ENCODE measurements around the gene RGL2.
"Not testable (repeated sequence)": the region's sequence is repeated elsewhere in the genome, so short reads cannot be mapped to it uniquely, and the experiment has no call there.

RGL2 gene

DNA sequence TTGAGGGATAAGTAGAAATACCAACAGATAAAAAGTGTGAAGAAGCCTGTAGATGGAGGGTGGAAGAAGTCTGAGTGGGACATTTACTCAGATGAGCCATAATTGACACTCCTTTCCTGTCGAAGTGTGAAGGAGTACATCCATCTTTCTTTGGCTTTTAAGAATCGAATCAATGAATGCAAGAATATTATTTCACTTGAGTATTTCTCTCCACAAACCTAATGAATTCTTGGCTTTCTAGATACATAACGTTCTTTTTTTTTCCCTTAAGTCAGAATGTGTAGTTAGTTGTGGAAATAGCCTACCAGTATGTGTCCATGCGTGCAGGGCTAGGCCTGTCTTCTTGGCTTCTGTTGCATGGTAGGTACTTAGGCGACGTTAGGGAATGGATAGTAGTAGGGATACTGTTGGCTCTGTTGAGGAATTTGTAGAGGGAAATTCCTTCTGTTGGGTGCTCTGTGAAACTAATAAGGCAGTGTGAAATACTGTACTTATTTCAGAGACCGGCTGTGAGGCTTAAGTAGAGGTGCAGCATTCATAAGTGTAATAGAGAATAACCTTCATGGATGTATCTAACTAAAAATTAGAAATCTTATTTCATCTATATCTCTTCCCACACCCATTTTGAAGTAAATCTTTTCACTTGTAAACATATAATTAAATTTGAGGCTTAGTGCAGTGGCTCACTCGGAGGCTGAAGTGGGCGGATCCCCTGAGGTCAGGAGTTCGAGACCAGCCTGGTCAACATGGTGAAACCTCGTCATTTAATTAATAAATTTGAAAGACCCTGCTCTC is 25.4 kb downstream of the RGL2 start:
- no peak for DNase-seq

GRCh38 chr6:33272275-33273128 is 26.2 kb downstream of the RGL2 start:
- DNase-seq, result no peak

DNA sequence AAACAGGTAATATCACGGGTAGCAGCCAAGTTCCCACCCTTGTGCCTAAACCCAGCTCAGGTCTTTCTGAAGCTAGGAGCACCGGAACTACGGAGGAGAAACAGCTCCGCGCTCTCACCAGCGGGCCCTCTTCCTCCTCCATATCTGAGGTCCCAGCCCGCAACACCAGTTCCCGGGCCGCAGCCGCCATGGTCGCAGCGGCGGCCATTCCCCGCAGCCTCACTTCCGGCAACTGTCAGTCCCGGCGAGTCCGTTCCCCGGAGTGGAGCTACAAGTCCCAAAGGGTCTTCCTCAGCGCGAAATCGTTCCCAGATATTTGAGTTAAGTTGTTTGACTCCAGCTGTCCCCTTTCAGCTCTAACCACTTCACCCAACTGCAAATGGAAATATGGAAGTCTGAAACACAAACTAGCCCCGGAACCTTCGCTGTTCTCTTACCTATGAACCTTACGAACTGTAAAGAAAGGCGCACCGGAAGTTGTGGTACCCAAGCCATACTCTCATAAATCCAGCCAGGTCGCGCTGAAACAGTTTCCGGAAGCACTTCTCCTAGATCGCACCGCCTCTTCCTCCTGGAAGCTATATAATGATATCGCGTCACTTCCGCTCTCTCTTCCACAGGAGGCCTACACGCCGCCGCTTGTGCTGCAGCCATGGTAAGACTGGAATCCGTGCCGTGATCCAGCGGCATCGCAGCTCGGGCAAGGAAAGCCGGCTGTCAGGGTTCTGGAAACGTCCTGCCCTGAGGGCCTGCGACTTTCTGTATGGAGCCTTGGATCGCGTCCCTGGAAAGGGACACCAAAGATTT is 27.1 kb downstream of the RGL2 start, which contains the start of the genes RPS18 and VPS52:
Gene RPS18 (plus strand): TSS at position 608 of the 807 bp plus-strand sequence. CDS start 45 bp downstream, at position 653.
Gene VPS52 (minus strand): TSS at position 409 of the 807 bp plus-strand sequence. CDS start 201 bp downstream, at position 208.
- DNase-seq, result peak; percentile 87

DNA sequence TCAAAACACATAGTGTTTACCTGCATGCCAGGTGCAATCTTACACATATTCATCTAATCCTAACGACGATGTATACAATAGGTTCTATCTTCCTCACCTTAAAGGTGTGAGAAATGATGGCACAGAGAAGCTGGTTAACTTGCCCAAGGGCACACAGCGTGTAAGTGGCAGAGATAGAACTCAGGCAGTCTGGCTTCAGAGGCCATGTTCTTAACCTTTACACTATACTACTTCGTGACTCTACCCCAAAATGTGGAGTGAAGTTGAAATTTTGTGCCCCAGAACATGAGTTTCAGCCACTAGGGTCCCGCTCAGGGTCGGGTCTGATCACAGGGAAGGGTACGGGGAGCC is 27.6 kb downstream of the RGL2 start:
- DNase-seq, result no peak

DNA sequence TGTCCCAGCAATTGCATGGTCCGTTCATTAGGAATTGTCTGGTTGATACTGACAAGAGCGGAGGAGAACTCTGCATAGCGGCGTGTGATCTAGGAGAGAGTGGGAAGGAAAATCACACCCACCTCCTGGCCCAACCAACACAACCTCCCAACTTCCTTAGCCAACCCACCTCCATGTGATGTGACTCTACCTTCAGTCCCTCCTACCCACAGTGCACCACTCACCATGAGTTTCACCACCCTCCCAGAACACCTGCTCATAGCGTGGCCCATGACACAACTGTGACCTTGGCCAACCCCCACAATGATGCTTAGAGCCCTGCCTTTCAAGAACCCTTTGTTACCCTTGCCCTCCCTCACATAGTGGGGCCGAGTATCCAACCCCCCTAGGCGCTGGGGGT is 34.7 kb downstream of the RGL2 start:
- DNase-seq, result no peak

GRCh38 chr6:33262490-33262889 is 36.3 kb downstream of the RGL2 start:
- not testable (repeated sequence) for DNase-seq

DNA sequence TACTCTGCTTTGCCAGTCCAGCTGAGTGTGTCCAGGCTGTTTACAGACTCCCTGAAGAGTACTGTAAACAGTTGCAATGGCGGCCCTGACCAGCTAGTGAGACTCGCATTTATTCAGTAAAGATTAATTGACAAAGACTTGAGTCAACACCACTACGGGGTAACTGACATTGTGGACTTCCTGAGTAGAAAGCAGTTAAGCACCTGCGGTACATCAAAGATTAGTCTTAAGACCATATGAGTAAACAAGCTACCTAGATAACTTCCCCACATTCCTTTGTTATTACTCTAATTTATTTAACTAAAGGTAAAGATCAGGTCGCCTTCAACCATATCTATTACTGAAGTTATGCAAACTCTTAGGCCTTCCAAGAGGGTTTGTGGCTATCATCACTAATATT is 39.7 kb downstream of the RGL2 start:
- no peak for DNase-seq

DNA sequence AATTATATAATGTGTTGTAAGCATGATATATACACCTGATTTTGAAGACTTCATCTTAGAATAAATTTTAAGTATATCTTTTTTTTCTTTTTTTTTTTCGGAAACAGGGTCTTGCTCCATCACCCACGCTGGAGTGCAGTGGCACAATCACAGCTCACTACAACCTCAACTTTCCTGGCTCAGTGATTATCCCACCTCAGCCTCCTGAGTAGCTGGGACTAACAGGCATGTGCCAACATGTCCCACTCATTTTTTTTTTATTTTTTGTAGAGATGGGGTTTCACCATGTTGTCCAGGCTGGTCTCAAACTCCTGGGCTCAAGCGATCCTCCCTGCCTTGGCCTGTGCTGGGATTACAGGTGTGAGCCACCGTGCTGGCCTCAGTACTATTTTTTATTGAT is 44.2 kb downstream of the RGL2 start:
- DNase-seq, result no peak

DNA sequence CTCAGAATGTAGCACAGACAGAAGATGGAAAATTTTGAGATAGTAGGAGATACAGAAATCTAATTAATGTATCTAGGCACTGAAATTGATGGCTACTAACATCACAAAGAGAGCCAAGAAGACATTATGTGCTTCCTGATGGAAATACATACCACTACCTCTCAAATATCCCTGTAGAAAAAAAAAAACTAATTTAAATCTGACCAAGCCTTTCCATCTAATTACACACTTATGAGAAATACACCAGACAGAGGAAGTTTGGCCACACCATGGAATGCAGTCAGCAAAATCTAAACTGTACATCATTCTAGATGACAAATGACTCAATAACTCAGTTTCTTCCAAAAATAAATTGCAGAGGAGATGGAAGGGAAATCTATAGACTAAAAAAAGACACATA is 46.0 kb downstream of the RGL2 start:
- DNase-seq, result no peak

GRCh38 chr6:33251395-33252012 is 47.2 kb downstream of the RGL2 start:
- DNase-seq, result no peak

GRCh38 chr6:33250731-33251130 is 48.0 kb downstream of the RGL2 start:
- no peak for DNase-seq

GRCh38 chr6:33249732-33250630 is 48.8 kb downstream of the RGL2 start:
- no peak for DNase-seq

DNA sequence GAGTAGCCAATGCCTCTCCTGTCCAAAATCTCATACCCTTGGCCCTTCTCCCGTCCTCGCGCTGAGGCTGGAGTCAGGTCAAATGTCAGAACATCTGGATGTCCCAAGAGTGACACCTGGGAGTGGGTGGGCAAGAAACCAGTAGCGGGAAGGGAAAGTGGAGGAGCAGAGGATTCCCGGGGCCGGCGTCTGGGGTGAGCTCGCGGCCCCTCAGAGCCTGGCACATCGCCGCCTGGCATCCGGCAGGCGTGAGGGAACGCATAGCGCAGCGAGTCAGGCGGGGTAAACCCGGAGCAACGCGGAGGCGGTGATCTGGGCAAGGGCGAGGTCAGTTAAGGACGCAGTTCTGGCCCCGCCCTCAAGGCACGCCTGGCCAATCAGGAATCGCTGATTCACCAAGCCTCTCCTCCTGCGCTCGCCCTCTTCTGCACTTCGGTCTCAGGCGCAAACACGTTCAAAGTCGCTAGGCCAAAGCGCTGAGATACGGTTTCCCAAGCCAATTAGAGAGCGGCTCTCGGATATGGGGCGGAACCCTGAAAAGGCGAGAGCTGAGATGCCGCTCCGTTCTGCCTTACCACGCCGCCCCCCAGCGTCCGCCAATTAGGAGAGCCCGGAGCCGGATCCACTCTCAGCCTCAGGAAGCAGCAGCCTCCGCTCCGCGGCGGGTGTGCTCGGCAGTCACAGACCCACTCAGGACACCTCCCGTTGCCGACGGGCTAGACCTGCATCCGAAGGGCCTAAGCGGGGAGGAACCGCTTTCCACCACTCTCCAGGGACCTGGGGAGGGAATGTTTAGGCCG is 49.6 kb downstream of the RGL2 start:
- peak; percentile 97 for DNase-seq

GRCh38 chr6:33248643-33248931 is 50.2 kb downstream of the RGL2 start:
- no peak for DNase-seq

- peak; percentile 82 for DNase-seq
These were observed 50.6 kb downstream of the RGL2 start for GRCh38 chr6:33247977-33248642.

GRCh38 chr6:33243476-33243875 is 55.3 kb downstream of the RGL2 start:
- no peak for DNase-seq

- no peak for DNase-seq
These were observed 56.8 kb downstream of the RGL2 start for GRCh38 chr6:33241968-33242367.
